Smooth muscle cell of the pulmonary artery (primary cell): ENCODE data around the gene C20orf204. TPM values are rescaled to one million over a fixed set of nuclear protein-coding genes. Genes with fewer than 3 reads are reported as not detected.

Experiments used
- total RNA-seq: library from RNA; depleted of rRNA; stranded (reverse); fragments of >200 nt; gene quantifications from 2 replicates; pipeline ENCODE4 v1.2.3, GENCODE V29; 2014

Gene C20orf204, protein sequence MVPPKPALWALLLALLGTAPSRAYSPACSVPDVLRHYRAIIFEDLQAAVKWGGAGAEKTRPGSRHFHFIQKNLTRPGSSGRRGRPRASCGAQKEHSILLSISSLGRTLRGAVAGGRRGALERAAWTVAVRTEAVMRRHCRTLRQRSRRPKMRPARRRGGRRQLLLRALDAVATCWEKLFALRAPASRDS
- 0.65 and 0.76 TPM in 2 replicates for total RNA-seq

DNA sequence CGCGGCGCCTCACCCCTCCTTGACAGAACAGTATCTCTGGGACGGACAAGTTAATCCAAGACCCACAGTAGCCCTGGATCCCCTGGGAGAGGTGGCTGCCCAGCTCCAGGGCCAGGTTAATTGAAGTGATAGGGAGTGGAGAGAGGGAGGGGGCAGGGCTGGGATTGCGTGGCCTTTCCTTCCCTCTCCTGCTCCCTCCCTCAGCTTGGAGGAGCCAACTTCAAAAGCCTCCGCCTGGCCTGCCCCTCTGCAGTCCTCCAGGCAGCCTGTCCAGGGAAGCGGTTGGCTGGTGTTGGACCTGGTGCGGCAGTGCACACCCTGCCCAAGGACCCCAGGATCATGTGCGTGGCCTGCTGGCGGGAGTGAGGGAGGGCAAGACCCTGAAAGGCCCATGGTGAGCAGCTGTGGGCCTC is at the start of gene C20orf204:
C20orf204 (plus strand) TSS at position 250 of the 413 bp plus-strand sequence; CDS start at position 392, 142 bp downstream.

DNA sequence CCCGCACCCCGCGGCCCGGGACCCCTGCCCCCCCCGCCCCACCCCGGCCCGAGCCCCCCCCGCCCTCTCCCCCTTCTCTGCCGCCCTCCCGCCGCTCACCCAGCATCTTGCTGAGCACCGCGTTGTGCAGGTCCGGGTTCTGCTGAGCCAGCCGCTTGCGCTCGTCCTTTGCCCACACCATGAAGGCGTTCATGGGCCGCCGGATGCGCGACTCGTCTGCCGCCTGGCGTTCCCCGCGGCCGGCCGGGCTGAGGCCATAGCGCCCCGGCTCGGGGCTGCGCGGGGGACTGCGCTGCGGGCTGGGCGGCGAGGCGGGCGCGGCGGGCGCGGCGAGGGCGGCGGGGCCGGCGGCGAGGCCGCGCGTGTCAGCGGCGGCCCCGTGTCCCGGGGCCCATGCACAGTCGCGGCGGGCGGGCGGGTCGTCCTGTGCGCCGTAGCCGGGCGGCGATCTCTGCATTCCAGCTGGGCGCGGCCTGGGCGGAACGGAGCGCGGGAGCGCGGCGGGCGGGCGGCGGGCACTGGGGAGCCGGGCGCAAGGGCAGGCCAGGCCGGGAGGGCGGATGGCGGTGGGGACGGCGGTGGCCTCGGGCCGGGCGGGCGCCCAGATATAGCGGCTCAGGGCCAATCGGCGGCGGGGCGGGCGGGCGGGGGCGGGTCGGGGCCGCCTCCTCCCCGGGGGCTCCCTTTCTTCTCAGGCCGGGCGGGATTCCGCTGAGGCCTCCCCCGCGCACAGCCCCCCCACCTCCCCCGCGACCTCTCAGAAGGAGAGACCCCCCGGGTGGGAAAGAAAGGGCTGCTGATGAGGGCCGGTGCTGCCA is 13.3 kb downstream of the C20orf204 start, which contains the start of gene SOX18:
SOX18 (minus strand) TSS at position 580 of the 818 bp plus-strand sequence; CDS start at position 457, 123 bp downstream.

DNA sequence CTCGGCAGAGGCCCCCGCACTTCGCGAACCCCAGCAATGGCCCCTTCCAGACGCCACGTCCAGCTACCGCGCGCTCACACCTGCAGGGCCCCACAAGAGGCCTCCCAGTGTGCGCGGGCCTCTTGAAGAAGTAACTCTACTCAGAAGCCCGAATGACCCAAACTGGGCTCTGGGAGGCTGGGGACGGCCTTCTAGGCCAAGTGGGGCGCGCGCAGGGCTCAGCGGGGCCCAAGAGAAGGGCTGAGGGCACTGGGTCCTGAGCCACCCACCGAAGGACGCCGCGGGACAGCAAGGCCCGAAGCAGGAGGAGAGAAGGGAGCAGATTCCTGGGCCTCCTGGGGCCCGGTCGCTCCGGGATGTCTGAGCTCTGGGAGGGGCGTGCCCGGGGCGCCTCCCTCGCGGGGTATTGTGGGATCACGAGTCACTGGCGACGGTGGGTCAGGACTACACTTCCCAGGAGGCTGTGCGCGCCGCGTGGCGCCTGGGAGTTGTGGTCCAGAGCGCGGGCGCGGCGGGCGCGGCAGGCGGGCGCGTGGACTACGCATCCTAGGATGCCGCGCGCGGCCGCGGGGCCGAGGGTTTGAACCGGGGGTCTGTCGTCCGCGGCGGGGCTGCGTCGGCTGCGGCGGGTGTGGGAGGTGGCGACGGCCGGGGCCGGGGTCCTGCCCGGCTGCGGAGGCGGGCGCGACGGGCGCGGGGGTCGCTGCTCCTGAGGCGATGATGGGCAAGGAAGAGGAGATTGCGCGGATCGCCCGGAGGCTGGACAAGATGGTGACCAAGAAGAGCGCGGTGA is 26.8 kb downstream of the C20orf204 start, which contains the start of gene TCEA2:
TCEA2 (plus strand) TSS at position 603 of the 793 bp plus-strand sequence; CDS start at position 718, 115 bp downstream.

DNA sequence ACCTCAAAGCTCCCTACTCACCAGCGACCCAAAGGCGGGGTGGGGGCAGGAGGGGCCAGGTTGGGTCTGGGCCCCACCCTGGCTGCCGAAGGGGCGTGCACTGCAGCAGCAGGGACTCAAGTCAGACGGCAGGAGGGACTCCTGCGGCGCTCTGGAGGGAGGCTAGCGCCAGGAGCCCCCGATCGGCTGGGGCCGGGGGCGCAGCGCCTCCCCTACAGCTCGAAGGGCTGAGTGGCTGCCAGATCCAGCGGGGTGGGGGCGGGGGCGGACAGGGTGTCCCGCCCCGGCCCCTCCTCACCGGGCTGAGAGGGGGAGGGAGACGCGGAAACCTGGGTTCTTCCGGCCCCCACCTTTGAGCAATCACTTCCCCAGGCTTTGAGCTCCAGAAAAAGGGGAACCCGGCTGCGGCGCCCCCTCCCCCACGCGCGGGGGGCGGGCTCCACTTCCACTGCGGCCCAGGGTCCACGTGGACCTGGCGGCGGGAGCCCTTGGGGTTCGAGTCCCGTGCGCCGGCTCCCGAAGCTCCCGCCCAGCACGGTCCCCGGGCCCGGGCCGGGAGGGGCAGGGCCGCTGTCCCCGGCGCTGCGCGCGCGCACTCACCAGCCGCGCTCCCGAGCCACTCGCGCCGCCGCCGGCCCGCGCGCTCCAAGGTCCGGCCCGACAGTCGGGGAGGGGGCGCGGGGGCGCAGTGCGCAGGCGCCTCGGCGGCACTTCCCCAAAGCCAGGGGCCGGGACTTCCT is 43.5 kb downstream of the C20orf204 start, which contains the start of gene RGS19:
RGS19 (minus strand) TSS at position 246 of the 740 bp plus-strand sequence. CDS start 2,632 bp downstream, outside the sequence.

DNA sequence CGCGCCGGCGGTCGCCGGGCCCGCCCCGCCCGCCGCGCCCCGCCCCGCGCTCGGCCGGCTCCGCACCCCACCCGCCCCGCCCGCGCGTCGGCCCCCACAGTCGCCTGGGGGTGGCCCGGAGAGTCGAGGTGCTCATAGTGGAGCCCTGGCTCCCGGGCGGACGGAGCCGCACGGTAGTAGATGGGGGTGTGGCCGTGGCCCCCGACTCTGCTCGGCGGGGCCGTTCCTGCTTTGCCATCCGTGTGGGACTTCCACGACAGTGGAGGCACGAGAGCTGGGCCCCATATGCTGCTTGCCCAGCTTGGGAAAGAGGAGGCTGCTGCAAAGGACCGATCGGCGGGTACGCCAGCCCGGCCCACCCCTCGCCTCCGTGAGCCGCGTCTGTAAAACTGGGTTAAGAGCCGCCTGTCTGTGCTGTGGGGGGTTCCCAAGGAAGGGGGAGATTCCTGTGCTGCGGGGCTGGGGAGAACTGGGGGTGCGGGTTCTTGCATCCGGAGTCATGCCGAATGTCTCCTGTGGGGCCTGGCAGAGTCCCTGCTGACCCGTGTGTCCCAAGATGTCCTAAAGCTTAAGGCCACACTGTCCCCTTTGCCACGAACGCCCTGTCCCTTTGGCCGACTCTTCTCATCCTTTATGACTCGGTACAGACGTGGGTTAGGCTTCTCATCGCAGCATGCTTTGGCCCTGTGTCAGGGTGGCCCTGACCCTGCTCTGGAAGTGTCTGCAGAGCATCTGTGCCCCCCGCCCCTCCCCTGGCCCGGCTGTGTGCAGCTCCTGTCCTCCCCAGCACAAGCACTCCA is 44.2 kb downstream of the C20orf204 start, which contains the start of gene OPRL1:
OPRL1 (plus strand) TSS at position 70 of the 800 bp plus-strand sequence. CDS start 12,639 bp downstream, outside the sequence.

DNA sequence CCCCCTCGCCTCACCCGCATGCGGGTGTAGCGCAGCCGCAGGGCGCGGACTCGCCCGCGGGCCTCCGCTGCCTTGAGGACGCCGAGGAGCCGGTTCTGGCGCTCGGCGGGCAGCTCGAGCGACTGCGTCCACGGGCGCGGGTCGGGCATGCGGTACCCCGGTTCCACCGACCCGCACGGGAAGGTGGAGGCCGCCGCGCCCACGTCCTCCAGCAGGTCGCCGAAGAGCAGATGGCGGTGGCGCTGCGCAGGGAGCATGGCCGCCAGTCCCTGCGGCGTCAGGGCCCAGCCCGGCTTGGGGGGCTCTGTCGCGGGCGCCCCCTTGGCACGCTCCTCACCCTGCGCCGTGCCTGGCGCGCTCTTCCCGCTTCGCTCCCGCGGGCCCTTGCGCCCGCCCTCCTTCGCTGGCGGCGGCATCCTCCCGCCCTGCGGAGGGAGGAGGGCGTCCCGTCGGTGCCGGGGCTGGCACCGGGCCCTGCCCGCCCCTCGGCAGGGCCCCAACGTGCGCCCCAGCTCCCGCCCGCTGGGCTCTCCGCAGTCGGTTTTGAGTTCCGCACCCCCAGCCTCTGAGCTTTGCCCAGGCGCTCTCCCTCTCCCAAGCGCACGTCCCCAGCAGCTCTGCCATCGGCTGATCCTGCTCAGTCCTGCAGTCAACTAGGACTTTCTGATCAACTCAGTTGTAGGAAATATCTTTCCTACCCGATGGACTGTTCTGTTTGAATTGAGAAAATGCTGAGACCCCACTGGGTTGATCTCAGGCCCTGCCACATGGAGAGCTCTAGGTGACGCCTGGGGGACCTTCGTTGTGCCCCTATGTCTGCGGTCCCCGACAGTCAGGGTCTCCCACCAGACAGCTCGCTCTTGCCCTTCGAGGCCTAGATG is 48.1 kb downstream of the C20orf204 start, which contains the start of gene LKAAEAR1:
LKAAEAR1 (minus strand) TSS at position 595 of the 881 bp plus-strand sequence; CDS start at position 416, 179 bp downstream.

Other genes with a start within 250 kb of the C20orf204 start
- 2.7 and 4.3 TPM in 2 replicates for gene ZBTB46, start 204.9 kb upstream of the C20orf204 start, total RNA-seq
- not detected in 2 replicates for gene ABHD16B, start 174.7 kb upstream of the C20orf204 start, total RNA-seq
- 130 and 135 TPM in 2 replicates for gene TPD52L2, start 170.9 kb upstream of the C20orf204 start, total RNA-seq
- 75.9 and 96.0 TPM in 2 replicates for gene DNAJC5, start 141.1 kb upstream of the C20orf204 start, total RNA-seq
- gene UCKL1, start 79.8 kb upstream of the C20orf204 start, total RNA-seq = 22.9 and 33.0 TPM in 2 replicates
- gene ZNF512B, start 66.3 kb upstream of the C20orf204 start, total RNA-seq = 11.9 and 15.3 TPM in 2 replicates
- gene SAMD10, start 56.5 kb upstream of the C20orf204 start, total RNA-seq = 2.3 and 3.6 TPM in 2 replicates
- 55.1 and 63.7 TPM in 2 replicates for gene PRPF6, start 55.0 kb upstream of the C20orf204 start, total RNA-seq
- gene SOX18, start 13.5 kb downstream of the C20orf204 start, total RNA-seq = 0.07 TPM in 2 replicates
- 27.9 and 34.3 TPM in 2 replicates for gene TCEA2, start 27.0 kb downstream of the C20orf204 start, total RNA-seq
- gene RGS19, start 43.3 kb downstream of the C20orf204 start, total RNA-seq = 7.7 and 14.5 TPM in 2 replicates
- gene OPRL1, start 43.9 kb downstream of the C20orf204 start, total RNA-seq = 2.3 and 2.4 TPM in 2 replicates
- not detected in 2 replicates for gene LKAAEAR1, start 48.2 kb downstream of the C20orf204 start, total RNA-seq
- not detected in 2 replicates for gene NPBWR2, start 71.4 kb downstream of the C20orf204 start, total RNA-seq
- not detected in 2 replicates for gene MYT1, start 128.3 kb downstream of the C20orf204 start, total RNA-seq
- gene PCMTD2, start 219.6 kb downstream of the C20orf204 start, total RNA-seq = 28.8 and 46.7 TPM in 2 replicates